GM18526 (cell line): ENCODE measurements around the gene PRDX5.

Experiments
- POLR2A ChIP-seq: IDR thresholded peaks from 3 replicates; pipeline ENCODE4 v1.6.1; 2011; ENCODE audit not compliant: insufficient read length; ENCODE audit errors: extremely low read depth

PRDX5 gene

GRCh38 chr11:64357446-64357845 is 39.5 kb downstream of the PRDX5 start:
- no peak for TF ChIP-seq POLR2A

- no peak for TF ChIP-seq POLR2A
Observed at GRCh38 chr11:64357904-64358535, 40.1 kb downstream of the PRDX5 start.

GRCh38 chr11:64358536-64358906 is 40.6 kb downstream of the PRDX5 start:
- no peak for TF ChIP-seq POLR2A

DNA sequence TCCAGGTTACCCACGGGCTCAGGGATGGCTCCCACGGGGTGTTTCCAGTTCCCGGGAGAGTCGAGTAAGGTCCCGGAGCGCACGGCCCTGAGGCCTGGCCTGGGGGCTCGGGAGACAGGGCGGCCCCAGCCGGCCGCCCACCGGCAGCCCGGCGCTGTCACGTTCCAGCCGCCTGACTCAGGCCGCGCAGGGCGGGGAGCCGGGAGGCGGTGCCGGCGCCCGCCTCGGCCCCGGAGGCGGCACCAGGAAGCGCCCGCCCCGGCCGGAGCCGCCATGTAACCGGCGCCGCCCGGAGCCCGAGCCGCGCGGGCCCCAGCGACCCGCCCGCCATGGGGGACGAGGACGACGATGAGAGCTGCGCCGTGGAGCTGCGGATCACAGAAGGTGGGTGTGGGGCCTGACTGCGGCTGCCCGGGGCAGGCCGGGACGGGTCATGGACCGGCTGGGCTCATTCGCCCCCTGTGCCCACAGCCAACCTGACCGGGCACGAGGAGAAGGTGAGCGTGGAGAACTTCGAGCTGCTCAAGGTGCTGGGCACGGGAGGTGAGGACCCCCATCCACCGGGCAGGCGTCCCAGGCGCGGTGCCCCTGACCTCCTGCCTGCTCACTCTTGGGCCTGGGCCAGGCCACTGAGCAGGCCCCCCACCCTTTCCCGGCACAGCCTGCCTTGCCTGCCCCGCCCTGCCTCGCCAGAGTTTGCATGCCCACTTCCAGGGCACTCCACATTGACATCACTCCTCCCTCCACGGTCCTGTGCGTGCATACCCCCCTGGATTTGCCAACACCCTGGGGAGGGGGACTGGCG is 41.2 kb downstream of the PRDX5 start, which contains the start of gene RPS6KA4:
Gene RPS6KA4, plus strand, starts transcription at position 256 of the 805 bp plus-strand sequence. Its CDS starts 74 bp downstream, at position 330.
- peak; percentile 48 for TF ChIP-seq POLR2A

DNA sequence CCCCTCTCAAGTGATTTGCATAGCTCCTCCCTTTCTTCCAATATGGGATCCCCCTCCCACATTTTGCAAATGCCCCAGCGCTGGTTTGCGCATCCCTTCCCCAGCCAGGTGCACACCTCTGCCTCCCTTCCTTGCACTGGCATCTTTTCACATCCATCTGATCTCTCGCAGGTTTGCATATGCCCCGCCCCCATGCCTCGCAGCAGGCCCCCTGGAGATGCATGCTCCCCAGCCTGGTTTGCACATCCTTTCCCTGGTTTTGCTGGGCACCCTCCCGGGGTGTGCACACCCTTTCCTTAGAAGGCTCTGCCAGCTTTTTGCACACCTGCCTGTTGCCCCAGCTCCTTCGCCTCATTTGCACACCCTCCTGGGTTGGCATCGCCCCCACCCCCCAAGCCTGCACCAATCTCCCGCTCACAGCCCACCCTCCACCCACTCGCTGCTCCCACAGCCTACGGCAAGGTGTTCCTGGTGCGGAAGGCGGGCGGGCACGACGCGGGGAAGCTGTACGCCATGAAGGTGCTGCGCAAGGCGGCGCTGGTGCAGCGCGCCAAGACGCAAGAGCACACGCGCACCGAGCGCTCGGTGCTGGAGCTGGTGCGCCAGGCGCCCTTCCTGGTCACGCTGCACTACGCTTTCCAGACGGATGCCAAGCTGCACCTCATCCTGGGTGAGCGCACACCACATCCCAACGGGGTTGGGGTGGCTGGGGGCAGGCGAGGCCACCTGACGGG is 42.0 kb downstream of the PRDX5 start:
- TF ChIP-seq POLR2A: no peak

DNA sequence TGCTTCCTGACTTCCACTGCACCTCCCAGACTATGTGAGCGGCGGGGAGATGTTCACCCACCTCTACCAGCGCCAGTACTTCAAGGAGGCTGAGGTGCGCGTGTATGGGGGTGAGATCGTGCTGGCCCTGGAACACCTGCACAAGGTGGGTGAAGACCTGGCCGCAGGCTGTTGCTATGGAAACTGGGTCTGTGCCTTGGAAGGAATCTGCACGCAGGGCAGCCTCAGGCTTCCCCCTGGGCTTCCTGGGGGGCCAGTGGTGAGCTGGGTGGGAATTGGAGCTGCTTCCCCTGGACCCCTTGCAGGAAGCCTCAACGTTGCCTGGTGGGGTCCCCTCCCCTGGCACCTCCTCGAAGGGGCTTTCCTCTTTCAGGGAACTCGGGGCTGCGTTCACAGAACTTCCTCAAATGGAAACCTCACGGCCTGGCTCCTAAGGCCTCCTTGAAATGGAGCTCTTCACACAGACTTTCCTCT is 42.6 kb downstream of the PRDX5 start:
- TF ChIP-seq POLR2A: no peak

DNA sequence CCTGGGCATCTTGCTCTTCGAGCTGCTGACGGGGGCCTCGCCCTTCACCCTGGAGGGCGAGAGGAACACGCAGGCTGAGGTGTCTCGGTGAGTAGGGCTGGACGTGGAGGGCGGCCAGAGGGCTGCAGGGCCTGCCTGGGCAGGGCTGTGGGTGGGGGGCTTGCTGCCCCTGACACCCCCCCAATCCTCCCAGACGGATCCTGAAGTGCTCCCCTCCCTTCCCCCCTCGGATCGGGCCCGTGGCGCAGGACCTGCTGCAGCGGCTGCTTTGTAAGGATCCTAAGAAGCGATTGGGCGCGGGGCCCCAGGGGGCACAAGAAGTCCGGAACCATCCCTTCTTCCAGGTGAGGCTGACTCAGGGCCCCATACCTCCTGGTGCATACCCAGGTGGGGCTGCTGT is 43.7 kb downstream of the PRDX5 start:
- TF ChIP-seq POLR2A: no peak

DNA sequence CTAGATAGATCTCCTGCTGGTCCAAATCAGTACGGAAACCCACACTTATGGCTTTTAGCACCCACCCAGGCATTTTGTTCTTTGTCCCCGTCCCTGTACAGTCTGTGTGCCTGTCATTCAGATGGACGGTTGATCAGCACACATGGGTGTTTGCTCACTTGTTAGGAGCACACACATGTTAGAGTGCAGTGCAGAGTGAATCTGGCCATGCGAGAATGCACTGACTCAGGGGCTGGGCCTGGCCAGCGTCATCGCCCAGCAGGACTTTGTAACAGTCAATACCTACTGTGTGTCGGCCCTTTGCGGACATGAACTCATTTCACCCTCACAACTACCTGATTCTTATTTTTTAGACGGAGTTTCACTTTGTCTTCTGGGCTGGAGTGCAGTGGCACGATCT is 44.4 kb downstream of the PRDX5 start:
- TF ChIP-seq POLR2A: no peak

- no peak for TF ChIP-seq POLR2A
Observed at GRCh38 chr11:64364435-64364834, 46.5 kb downstream of the PRDX5 start.

- TF ChIP-seq POLR2A: no peak
Observed at GRCh38 chr11:64364911-64365310, 47.0 kb downstream of the PRDX5 start.

DNA sequence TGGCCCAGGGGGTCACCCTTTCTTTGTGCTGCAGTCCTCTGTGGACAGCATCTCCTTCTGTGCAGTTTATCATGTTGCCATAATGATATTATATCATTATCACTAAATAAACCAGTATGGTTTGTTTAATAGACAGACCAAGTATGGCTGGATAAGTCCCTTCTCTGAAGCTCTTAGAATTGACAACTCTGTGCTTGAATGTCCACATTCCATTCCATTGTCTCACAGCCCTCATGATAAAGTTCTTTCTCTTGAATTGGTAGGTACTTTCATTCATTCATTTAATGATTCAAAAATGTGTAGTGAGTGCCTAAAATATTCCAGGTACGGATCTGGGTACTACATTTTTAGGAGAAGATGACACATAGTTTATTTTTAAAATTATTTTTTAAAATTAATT is 48.8 kb downstream of the PRDX5 start:
- no peak for TF ChIP-seq POLR2A

DNA sequence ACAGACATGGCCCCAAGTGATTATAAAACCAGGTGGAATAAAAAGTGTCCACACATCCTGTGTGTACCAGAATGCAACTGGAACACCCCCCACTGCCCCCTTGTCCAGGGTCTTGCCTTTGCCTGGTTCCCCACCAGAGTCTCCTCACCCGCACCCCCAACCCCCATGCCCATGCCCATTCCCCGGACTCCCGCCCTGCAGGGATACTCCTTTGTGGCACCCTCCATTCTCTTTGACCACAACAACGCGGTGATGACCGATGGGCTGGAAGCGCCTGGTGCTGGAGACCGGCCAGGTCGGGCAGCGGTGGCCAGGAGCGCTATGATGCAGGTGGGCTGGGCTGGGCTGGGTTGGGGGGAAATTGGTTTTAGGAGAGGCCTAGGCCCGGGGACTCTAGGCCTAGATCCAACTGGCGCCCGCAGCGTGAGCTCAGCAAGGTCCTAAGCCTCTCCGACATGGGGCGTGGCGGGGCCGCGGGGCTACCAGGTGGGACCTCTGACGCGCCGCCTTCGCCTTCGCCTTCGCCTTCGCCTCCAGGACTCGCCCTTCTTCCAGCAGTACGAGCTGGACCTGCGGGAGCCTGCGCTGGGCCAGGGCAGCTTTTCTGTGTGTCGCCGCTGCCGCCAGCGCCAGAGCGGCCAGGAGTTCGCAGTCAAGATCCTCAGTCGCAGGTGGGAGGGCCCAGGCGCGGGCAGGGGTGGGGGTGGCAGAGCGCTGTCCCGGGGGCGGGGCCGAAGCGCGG is 50.2 kb downstream of the PRDX5 start:
- no peak for TF ChIP-seq POLR2A

DNA sequence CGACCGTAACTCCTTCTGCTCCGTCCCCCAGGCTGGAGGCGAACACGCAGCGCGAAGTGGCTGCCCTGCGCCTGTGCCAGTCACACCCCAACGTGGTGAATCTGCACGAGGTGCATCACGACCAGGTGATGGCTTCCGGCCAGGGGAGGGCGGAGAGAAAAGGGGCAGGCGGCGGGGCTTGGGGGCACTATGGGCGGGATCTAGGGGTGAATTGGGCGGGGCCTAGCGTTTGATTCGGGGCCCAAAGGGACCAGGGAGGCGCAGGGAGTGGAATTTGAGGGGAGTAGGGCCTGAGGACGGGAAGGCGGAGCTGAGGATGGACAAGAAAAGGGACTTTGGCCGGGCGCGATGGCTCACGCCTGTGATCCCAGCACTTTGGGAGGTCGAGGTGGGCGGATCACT is 50.8 kb downstream of the PRDX5 start:
- no peak for TF ChIP-seq POLR2A

DNA sequence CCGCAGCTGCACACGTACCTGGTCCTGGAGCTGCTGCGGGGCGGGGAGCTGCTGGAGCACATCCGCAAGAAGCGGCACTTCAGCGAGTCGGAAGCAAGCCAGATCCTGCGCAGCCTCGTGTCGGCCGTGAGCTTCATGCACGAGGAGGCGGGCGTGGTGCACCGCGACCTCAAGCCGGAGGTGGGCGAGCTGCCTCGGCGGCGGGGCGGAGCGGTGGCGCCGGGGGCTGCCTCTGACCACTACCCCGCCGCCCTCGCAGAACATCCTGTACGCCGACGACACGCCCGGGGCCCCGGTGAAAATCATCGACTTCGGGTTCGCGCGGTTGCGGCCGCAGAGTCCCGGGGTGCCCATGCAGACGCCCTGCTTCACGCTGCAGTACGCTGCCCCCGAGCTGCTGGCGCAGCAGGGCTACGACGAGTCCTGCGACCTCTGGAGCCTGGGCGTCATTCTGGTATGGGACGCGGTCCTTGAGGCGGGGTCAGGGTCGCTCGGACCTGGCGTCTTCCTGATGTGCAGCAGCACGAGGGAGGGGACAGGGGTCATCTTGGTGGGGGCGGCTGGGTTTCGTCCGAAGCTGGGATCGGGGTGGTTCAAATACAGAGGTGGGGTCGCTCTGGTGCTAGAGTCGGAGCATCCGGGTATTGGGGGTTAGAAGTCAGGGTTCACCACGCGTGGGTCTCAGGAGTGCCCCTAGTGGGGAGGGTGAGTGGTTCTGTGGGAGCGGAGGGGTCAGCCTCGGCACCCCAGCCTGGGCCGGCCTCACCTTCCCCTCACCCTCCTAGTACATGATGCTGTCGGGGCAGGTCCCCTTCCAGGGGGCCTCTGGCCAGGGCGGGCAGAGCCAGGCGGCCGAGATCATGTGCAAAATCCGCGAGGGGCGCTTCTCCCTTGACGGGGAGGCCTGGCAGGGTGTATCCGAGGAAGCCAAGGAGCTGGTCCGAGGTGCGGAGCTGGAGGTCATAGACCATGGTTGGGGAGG is 51.8 kb downstream of the PRDX5 start:
- TF ChIP-seq POLR2A: no peak
